ENCODE results near the gene INPP5K.
"Not testable (repeated sequence)": the region's sequence is repeated elsewhere in the genome, so short reads cannot be mapped to it uniquely, and the experiment has no call there.

The INPP5K gene

DNA sequence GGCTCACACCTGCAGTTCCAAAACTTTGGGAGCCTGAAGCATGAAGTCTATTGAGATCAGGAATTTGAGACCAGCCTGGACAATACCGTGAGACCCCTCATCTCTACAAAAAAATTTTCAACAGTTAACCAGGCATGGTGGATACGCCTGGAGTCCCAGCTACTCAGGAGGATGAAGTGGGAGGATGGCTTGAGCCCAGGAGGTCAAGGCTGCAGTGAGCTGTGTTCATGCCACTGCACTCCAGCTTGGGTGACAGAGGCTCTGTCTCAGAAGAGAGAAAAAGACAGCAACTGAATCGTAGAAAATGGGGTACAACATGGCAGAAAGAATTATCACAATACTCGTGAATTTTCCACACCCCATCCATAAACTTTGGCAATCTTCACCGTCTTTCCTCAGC, 63.6 kb downstream of the INPP5K start:
- Histone ChIP-seq H3K4me1 (ENCODE audit: control insufficient read depth in 1 of 2, insufficient read depth in 2 of 2, low read length in 2 of 2) (peaks cover 18 to 31% of the 10 kb centered on the region in 2 donors), H3K4me3 (ENCODE audit: low read depth in 1 of 2, low read length in 2 of 2) (no peak overlapping the region), H3K27ac (ENCODE audit: low read depth, low read length) (no peak overlapping the region)

DNA sequence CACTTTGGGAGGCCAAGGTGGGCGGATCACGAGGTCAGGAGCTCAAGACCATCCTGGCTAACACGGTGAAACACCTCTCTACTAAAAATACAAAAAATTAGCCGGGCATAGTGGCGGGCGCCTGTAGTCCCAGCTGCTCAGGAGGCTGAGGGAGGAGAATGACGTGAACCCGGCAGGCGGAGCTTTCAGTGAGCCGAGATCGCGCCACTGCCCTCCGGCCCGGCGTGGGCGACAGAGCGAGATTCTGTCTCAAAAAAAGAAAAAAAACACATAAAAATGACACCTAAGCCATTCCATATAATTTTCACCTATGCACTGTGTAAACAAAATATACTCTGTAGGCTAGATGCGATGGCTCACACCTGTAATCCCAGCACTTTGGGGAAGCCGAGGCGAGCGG, 66.2 kb downstream of the INPP5K start:
- H3K9me3 ChIP-seq (ENCODE audit: control insufficient read depth in 1 of 2, low read length in 2 of 2); H3K27ac ChIP-seq (ENCODE audit: low read depth, low read length); H3K9ac ChIP-seq (ENCODE audit: low read depth in 1 of 2, low read length in 2 of 2); H3K27me3 ChIP-seq (ENCODE audit: control insufficient read depth in 1 of 2, insufficient read depth in 2 of 2, low read length in 2 of 2); H3K4me3 ChIP-seq (ENCODE audit: low read depth in 1 of 2, low read length in 2 of 2): not testable (repeated sequence)
- Histone ChIP-seq H3K36me3 (ENCODE audit: control insufficient read depth in 1 of 2, insufficient read depth in 2 of 2, low read length in 2 of 2) (peaks cover 0 to 11% of the 10 kb centered on the region in 2 donors), H3K4me1 (ENCODE audit: control insufficient read depth in 1 of 2, insufficient read depth in 2 of 2, low read length in 2 of 2) (peaks cover 25 to 26% of the 10 kb centered on the region in 2 donors)

More for the DNA sequence above, 63.6 kb downstream of the INPP5K start:
- H3K36me3 ChIP-seq (ENCODE audit: control insufficient read depth in 1 of 2, insufficient read depth in 2 of 2, low read length in 2 of 2) = peaks cover 0 to 2% of the 10 kb centered on the region in 2 donors
- no peaks in the 10 kb centered on the region for H3K27me3 ChIP-seq (ENCODE audit: control insufficient read depth in 1 of 2, insufficient read depth in 2 of 2, low read length in 2 of 2)
- H3K9ac ChIP-seq (ENCODE audit: low read depth in 1 of 2, low read length in 2 of 2) = no peak overlapping the region
- H3K9me3 ChIP-seq (ENCODE audit: control insufficient read depth in 1 of 2, low read length in 2 of 2) = no peaks in the 10 kb centered on the region

DNA sequence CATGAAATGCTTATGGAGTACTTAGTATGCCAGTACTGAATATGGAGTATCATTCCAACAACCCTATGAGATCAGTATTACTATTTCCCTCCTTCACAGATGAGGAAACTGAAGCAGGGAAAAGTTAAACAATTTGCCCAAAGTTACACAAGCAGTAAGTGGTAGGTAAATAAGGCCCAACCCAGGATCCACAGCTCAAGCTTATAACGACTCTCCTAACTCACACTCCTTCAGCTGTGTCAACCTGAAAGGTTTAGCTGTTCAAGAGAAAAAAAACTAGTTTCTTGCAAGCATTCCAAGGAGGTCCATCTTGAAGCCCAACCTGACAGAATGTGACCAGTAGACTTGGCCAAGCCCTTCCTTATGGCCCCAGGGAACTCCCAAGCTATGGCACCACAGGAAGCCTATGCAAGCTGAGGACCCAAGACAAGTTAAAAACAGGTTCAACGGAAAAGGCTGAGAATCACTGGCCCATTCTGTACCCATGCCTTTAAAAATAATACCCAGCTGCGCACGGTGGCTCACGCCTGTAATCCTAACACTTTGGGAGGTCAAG, 66.9 kb downstream of the INPP5K start:
- peaks cover 18% of the 10 kb centered on the region in 2 donors for H3K4me1 ChIP-seq (ENCODE audit: control insufficient read depth in 1 of 2, insufficient read depth in 2 of 2, low read length in 2 of 2)
- no peaks in the 10 kb centered on the region for H3K27me3 ChIP-seq (ENCODE audit: control insufficient read depth in 1 of 2, insufficient read depth in 2 of 2, low read length in 2 of 2)
- no peak overlapping the region for H3K4me3 ChIP-seq (ENCODE audit: low read depth in 1 of 2, low read length in 2 of 2)
- peaks cover 0 to 11% of the 10 kb centered on the region in 2 donors for H3K36me3 ChIP-seq (ENCODE audit: control insufficient read depth in 1 of 2, insufficient read depth in 2 of 2, low read length in 2 of 2)
- H3K27ac ChIP-seq (ENCODE audit: low read depth, low read length) = no peak overlapping the region
- H3K9me3 ChIP-seq (ENCODE audit: control insufficient read depth in 1 of 2, low read length in 2 of 2) = no peaks in the 10 kb centered on the region
- no peak overlapping the region for H3K9ac ChIP-seq (ENCODE audit: low read depth in 1 of 2, low read length in 2 of 2)

DNA sequence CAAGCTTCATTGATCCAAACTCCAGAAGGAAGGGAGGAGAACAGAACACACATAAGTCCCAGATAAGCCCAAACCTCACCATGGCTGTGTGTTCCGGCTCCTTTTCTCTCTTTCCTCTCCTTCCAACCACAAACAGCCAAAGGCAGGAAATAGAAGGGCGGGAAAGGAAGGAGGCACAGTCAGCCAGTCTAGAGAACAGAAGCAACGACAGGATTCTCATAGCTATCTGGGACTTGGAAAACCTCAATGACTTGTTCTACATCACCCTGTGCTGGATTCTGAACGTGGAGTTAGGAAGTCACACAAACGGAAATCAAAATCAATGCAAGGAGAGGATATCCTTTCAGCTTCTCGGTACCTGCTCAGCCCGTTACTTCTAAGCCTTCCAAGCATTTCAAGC, 69.4 kb downstream of the INPP5K start:
- peaks cover 0 to 6% of the 10 kb centered on the region in 2 donors for H3K4me1 ChIP-seq (ENCODE audit: control insufficient read depth in 1 of 2, insufficient read depth in 2 of 2, low read length in 2 of 2)
- H3K4me3 ChIP-seq (ENCODE audit: low read depth in 1 of 2, low read length in 2 of 2) = no peak overlapping the region
- no peak overlapping the region for H3K27ac ChIP-seq (ENCODE audit: low read depth, low read length)
- H3K9me3 ChIP-seq (ENCODE audit: control insufficient read depth in 1 of 2, low read length in 2 of 2) = no peaks in the 10 kb centered on the region
- H3K27me3 ChIP-seq (ENCODE audit: control insufficient read depth in 1 of 2, insufficient read depth in 2 of 2, low read length in 2 of 2) = no peaks in the 10 kb centered on the region
- peaks cover 0 to 11% of the 10 kb centered on the region in 2 donors for H3K36me3 ChIP-seq (ENCODE audit: control insufficient read depth in 1 of 2, insufficient read depth in 2 of 2, low read length in 2 of 2)
- H3K9ac ChIP-seq (ENCODE audit: low read depth in 1 of 2, low read length in 2 of 2) = no peak overlapping the region

DNA sequence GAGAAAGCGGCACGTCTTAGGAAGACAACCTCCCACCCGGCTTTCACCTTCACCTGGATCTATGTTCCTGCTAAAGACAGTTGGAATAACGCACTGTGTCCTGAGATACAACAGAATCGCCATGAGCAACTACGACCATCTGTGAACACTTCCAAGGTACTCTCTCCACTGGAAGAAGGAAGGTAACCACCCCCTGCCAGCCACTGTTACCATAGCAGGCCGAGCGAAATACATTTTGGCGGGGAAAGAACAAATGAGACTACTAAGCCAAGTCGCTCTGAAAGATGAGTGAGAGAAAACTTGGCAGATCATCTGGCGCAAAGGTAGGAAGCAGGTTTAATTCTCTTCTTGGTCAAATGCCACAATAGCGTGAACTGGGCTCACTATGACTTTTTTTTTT, 70.2 kb downstream of the INPP5K start:
- peaks cover 0 to 6% of the 10 kb centered on the region in 2 donors for H3K4me1 ChIP-seq (ENCODE audit: control insufficient read depth in 1 of 2, insufficient read depth in 2 of 2, low read length in 2 of 2)

DNA sequence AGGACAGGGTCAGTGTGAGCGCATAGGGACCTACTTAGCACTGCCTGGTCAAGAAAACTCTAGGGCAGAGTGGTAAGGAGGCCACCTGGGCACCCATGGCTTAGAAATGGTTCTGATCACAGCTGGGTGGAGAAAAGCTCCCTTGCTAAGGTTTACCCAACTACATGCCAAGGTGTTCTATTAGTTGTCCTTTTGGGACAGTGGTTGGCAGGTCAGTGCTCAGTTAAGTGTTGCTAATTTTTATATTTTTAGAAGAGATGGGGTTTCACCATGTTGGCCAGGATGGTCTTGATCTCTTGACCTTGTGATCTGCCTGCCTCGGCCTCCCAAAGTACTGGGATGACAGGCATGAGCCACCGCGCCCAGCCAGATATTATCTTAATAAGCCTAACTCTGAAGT, 70.7 kb downstream of the INPP5K start:
- peaks cover 0 to 18% of the 10 kb centered on the region in 2 donors for H3K36me3 ChIP-seq (ENCODE audit: control insufficient read depth in 1 of 2, insufficient read depth in 2 of 2, low read length in 2 of 2)
- H3K27me3 ChIP-seq (ENCODE audit: control insufficient read depth in 1 of 2, insufficient read depth in 2 of 2, low read length in 2 of 2); H3K4me3 ChIP-seq (ENCODE audit: low read depth in 1 of 2, low read length in 2 of 2); H3K9me3 ChIP-seq (ENCODE audit: control insufficient read depth in 1 of 2, low read length in 2 of 2); H3K9ac ChIP-seq (ENCODE audit: low read depth in 1 of 2, low read length in 2 of 2); H3K27ac ChIP-seq (ENCODE audit: low read depth, low read length); H3K4me1 ChIP-seq (ENCODE audit: control insufficient read depth in 1 of 2, insufficient read depth in 2 of 2, low read length in 2 of 2): not testable (repeated sequence)

More for the DNA sequence above, 70.2 kb downstream of the INPP5K start:
- no peak overlapping the region for H3K27ac ChIP-seq (ENCODE audit: low read depth, low read length)
- no peaks in the 10 kb centered on the region for H3K9me3 ChIP-seq (ENCODE audit: control insufficient read depth in 1 of 2, low read length in 2 of 2)
- no peaks in the 10 kb centered on the region for H3K27me3 ChIP-seq (ENCODE audit: control insufficient read depth in 1 of 2, insufficient read depth in 2 of 2, low read length in 2 of 2)
- H3K36me3 ChIP-seq (ENCODE audit: control insufficient read depth in 1 of 2, insufficient read depth in 2 of 2, low read length in 2 of 2) = peaks cover 0 to 13% of the 10 kb centered on the region in 2 donors
- no peak overlapping the region for H3K9ac ChIP-seq (ENCODE audit: low read depth in 1 of 2, low read length in 2 of 2)
- no peak overlapping the region for H3K4me3 ChIP-seq (ENCODE audit: low read depth in 1 of 2, low read length in 2 of 2)

Data from duodenal mucosa (tissue), 2 donors.